Measurements from ENCODE around the gene KIF4A.

DNA sequence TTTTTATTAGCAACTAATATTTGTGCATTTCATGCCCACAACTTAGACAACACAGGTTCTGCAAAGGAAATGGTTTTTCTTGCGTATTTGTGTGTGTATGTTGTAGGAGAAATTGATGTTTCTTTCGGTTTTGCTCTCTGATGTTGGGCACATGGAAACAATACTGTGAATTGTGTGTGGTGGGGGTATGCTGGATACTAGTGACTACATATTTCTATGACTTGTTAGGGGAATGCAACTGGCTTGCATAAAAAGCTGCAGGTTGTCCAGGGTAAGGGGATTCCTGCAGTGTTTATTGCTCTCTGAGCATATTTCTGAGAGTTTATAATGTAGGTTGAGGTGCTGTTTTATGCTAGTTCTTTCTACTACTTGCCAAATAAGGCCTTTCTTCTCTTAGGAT is 166.4 kb downstream of the KIF4A start:
- no peak for TF ChIP-seq CTCF (IDR thresholded peaks at IDR 0.05; ENCODE audit: low read depth, low read length)
- TF ChIP-seq EZH2phosphoT487 (IDR thresholded peaks at IDR 0.05; ENCODE audit: low read depth): no peak
